K562 (cell line): ENCODE results near the gene SPAG7. TPM values are rescaled to one million over a fixed set of nuclear protein-coding genes. Genes with fewer than 3 reads are reported as not detected.
A peak's percentile ranks its signal among the peaks of the same experiment; 100 is the strongest.

Source experiments
- ATAC-seq: fragments of 200-7000 bp; cut with Tn5 transposase; 3 replicates; pipeline ENCODE4 v1.9.1; 2020; ENCODE audit warnings: moderate library complexity
- BruUV-seq: library from RNA; stranded (reverse); fragments of 400-500 nt; replicated peaks from 2 replicates; lab custom pipeline; 2021; lab: Mats Ljungman, UMichigan
- CTCF ChIA-PET: fragments of 300-600 bp; formaldehyde crosslinking; extraction: SDS; loops from one replicate; lab custom pipeline; 2021; ENCODE audit warnings: low intra/inter-chr PET ratio; lab: Yijun Ruan, JAX
- POLR2A ChIA-PET: fragments of 300-600, 350-650 bp; sonication (Branson Sonifier 250); formaldehyde crosslinking; extraction: SDS; loops from one replicate; lab custom pipeline; 2021; ENCODE audit warnings: antibody characterized with exemption, inconsistent platforms; lab: Yijun Ruan, JAX
- DNase-seq, 4 experiments: peaks; one replicate each; pipeline versions ENCODE4 v3.0.0 to v3.0.0-alpha.2; 2011 to 2018; ENCODE audit warnings: low spot score in 3 of 4, mixed read lengths in 3 of 4; ENCODE audit errors: extremely low read depth in 1 of 4
- FAIRE-seq: peaks from 2 replicates; lab custom pipeline; 2011; peaks lifted over from hg19 to GRCh38; lab: Jason Lieb, UNC
- H2AFZ ChIP-seq: 2 replicates; pipeline ENCODE4 v1.6.0; 2011; ENCODE audit warnings: low read depth, low read length, control low read depth, inconsistent platforms
- H3K27ac ChIP-seq: fragments of 200-600 bp; 3 replicates; pipeline ENCODE4 v1.8.0; 2011; ENCODE audit warnings: low read depth, mild to moderate bottlenecking, control low read depth, inconsistent platforms, low read length, moderate library complexity, mixed read lengths; ENCODE audit errors: extremely low read depth
- H3K27me3 ChIP-seq, 2 experiments: fragments of 300-600 bp in 1 of 2; 2 replicates in 1 of 2; 3 replicates in 1 of 2; pipeline versions ENCODE4 v1.6.0 to v1.8.0; 2011; ENCODE audit warnings: inconsistent platforms in 2 of 2, low read length in 2 of 2, mild to moderate bottlenecking in 1 of 2, mixed read lengths in 1 of 2, moderate library complexity in 1 of 2; ENCODE audit not compliant: control insufficient read depth in 2 of 2, insufficient read depth in 2 of 2
- H3K36me3 ChIP-seq: fragments of 300-600 bp; 3 replicates; pipeline ENCODE4 v1.8.0; 2011; ENCODE audit warnings: mild to moderate bottlenecking, low read length, inconsistent platforms; ENCODE audit not compliant: control insufficient read depth, insufficient read depth
- H3K4me1 ChIP-seq, 2 experiments: fragments of 200-600 bp in 1 of 2; replicated peaks in 1 of 2; 2 replicates in 1 of 2; 3 replicates in 1 of 2; pipeline versions ENCODE4 v1.5.1 to v1.8.0; 2011; ENCODE audit warnings: inconsistent platforms in 2 of 2, low read length in 2 of 2, mild to moderate bottlenecking in 1 of 2, mixed read lengths in 1 of 2, moderate library complexity in 1 of 2; ENCODE audit not compliant: control insufficient read depth in 2 of 2, insufficient read depth in 2 of 2
- H3K4me2 ChIP-seq: 2 replicates; pipeline ENCODE4 v1.6.1; 2011; ENCODE audit warnings: low read length, control low read depth, inconsistent platforms, mixed read lengths; ENCODE audit not compliant: insufficient read depth
- H3K4me3 ChIP-seq: fragments of 200-600 bp; sonication (generic), shearing (Covaris generic); 2 replicates; pipeline ENCODE4 v1.5.1; 2016; ENCODE audit warnings: control low read depth, inconsistent platforms
- H3K79me2 ChIP-seq: fragments of 200-600 bp; 3 replicates; pipeline ENCODE4 v1.8.0; 2011; ENCODE audit warnings: low read length, inconsistent platforms; ENCODE audit not compliant: control insufficient read depth, insufficient read depth
- H3K9ac ChIP-seq, 2 experiments: 2 replicates each; pipeline versions ENCODE4 v1.6.0 to v1.6.1; 2011; ENCODE audit warnings: low read depth in 2 of 2, low read length in 2 of 2, control low read depth in 1 of 2, inconsistent platforms in 1 of 2, mild to moderate bottlenecking in 1 of 2, mixed read lengths in 1 of 2; ENCODE audit not compliant: insufficient read depth in 1 of 2
- H3K9me1 ChIP-seq: one replicate; pipeline ENCODE4 v1.6.0; 2011; ENCODE audit warnings: inconsistent platforms, mild to moderate bottlenecking, low read length, moderate library complexity; ENCODE audit not compliant: control insufficient read depth, insufficient read depth
- H3K9me3 ChIP-seq: replicated peaks from 2 replicates; pipeline ENCODE4 v1.5.1; 2011; ENCODE audit warnings: low read depth, low read length, inconsistent platforms; ENCODE audit not compliant: control insufficient read depth, insufficient read depth
- H4K20me1 ChIP-seq: replicated peaks from 2 replicates; pipeline ENCODE4 v1.6.1; 2011; ENCODE audit warnings: low read length, inconsistent platforms, mixed read lengths; ENCODE audit not compliant: control insufficient read depth, insufficient read depth
- CEBPB ChIP-seq: fragments of 450-650 bp; IDR thresholded peaks from 2 replicates; pipeline ENCODE4 v1.6.1; 2016; ENCODE audit warnings: missing genetic modification characterization, missing compliant biosample characterization
- ELF2 ChIP-seq: fragments of 250-450 bp; sonication (Bioruptor Pico); IDR thresholded peaks from 2 replicates; pipeline ENCODE4 v1.5.0; 2021; ENCODE audit warnings: mild to moderate bottlenecking
- GABPA ChIP-seq: fragments of 200-800 bp; sonication (Bioruptor generic); conservative IDR thresholded peaks from 2 replicates; pipeline ENCODE4 v1.6.1; 2016; ENCODE audit warnings: low read depth, missing genetic modification characterization, missing compliant biosample characterization
- JUND ChIP-seq, 2 experiments: IDR thresholded peaks; 2 replicates in 1 of 2; 3 replicates in 1 of 2; pipeline ENCODE4 v1.6.1; 2011; ENCODE audit warnings: borderline replicate concordance in 2 of 2, low read depth in 2 of 2, low read length in 2 of 2, improper control_type of control experiment in 1 of 2, missing biosample characterization in 1 of 2, missing genetic modification characterization in 1 of 2, missing genetic modification reagents in 1 of 2
- KDM5B ChIP-seq: fragments of 200-600 bp; sonication (generic); IDR thresholded peaks from 2 replicates; pipeline ENCODE4 v1.6.1; 2012; ENCODE audit warnings: low read depth, mild to moderate bottlenecking, moderate library complexity, low read length, control low read depth, inconsistent platforms; ENCODE audit not compliant: insufficient replicate concordance
- KLF13 ChIP-seq: fragments of 450-650 bp; IDR thresholded peaks from 2 replicates; pipeline ENCODE4 v1.6.1; 2016; ENCODE audit warnings: missing genetic modification characterization, low read depth, mild to moderate bottlenecking, missing compliant biosample characterization, moderate library complexity, borderline replicate concordance
- RBM22 ChIP-seq: fragments of 200-400 bp; formaldehyde crosslinking; IDR thresholded peaks from 2 replicates; pipeline ENCODE4 v1.6.1; 2018; ENCODE audit warnings: low read length, low read depth; ENCODE audit not compliant: poor library complexity, severe bottlenecking
- TRIM25 ChIP-seq: fragments of 450-650 bp; IDR thresholded peaks from 2 replicates; pipeline ENCODE4 v1.7.0; 2016; ENCODE audit warnings: borderline replicate concordance
- ZBTB17 ChIP-seq: fragments of 450-650 bp; formaldehyde crosslinking; IDR thresholded peaks from 2 replicates; pipeline ENCODE4 v1.4.0; 2020; ENCODE audit warnings: mild to moderate bottlenecking
- ZFX ChIP-seq: sonication (generic); formaldehyde crosslinking; IDR thresholded peaks from 2 replicates; pipeline ENCODE4 v1.8.0; 2022; ENCODE audit warnings: mild to moderate bottlenecking, missing genetic modification reagents, moderate library complexity
- ZNF134 ChIP-seq: fragments of 250-450 bp; sonication (Bioruptor Pico); conservative IDR thresholded peaks from 2 replicates; pipeline ENCODE4 v1.4.0; 2020
- ZNF77 ChIP-seq: fragments of 250-450 bp; sonication (Bioruptor Pico); IDR thresholded peaks from 2 replicates; pipeline ENCODE4 v1.5.0; 2020
- WGBS: fragments of 100-300 bp; shearing (Covaris generic); methylation state at CpG from one replicate; pipeline ENCODE4 v1.1.6; 2016; ENCODE audit warnings: low coverage, mixed read lengths; ENCODE audit not compliant: insufficient coverage; ENCODE audit errors: missing lambda C conversion rate; 5-methylcytosine and 5-hydroxymethylcytosine counted together
- in situ Hi-C: fragments of 300-500 bp; cut with MboI; formaldehyde crosslinking; loops from 4 replicates; pipeline ENCODE4 v1.15.0; 2018; ENCODE audit warnings: inconsistent platforms, mixed read lengths
- intact Hi-C: fragments of 100-400 bp; cut with micrococcal nuclease; formaldehyde crosslinking; loops from 2 replicates; pipeline ENCODE4 v1.14.2; 2022
- polyA plus RNA-seq, 8 experiments: library from polyadenylated mRNA; depleted of rRNA in 4 of 8; stranded (reverse) in 5 of 8; unstranded in 3 of 8; fragments of >200 nt; fragmentation: Nextera tagmentation in 2 of 8; fragmentation: Illumina TruSeq in 1 of 8; extraction: Ambion mirVana in 2 of 8; extraction: Trizol in 1 of 8; gene quantifications; 2 replicates each; pipeline versions ENCODE4 v1.2.1 to v1.2.3, GENCODE V29; 2011 to 2014; ENCODE audit warnings: inconsistent platforms in 1 of 8, missing spikeins in 1 of 8
- total RNA-seq, 7 experiments: library from RNA; depleted of rRNA in 6 of 7; stranded (reverse); fragments of >200 nt in 6 of 7; fragmentation: Illumina TruSeq in 2 of 7; extraction: Trizol in 2 of 7; gene quantifications; 2 replicates each; pipeline versions ENCODE4 v1.2.1 to v1.2.3, GENCODE V29; 2011 to 2021; ENCODE audit warnings: low replicate concordance in 1 of 7

SPAG7 gene
- total and polyA plus RNA-seq, 9 of the 15 experiments (the other 6 are each of a cell fraction or from before 2014, with no cell fraction given) = 5.6 to 53.5 (median 36.3) TPM

GRCh38 chr17:4920351-4921048, 47.1 kb downstream of the SPAG7 start:
- Histone ChIP-seq H3K27ac (no peak overlapping the region), H3K36me3 (no peaks in the 10 kb centered on the region), H3K79me2 (no peaks in the 10 kb centered on the region), H3K9ac (no peak overlapping the region; a peak in 1 of 4 replicates), H3K27me3 (no peaks in the 10 kb centered on the region), H3K9me3 (no peaks in the 10 kb centered on the region), H3K9me1 (no peaks in the 10 kb centered on the region), H2AFZ (no peak overlapping the region), H4K20me1 (no peaks in the 10 kb centered on the region), H3K4me3 (no peak overlapping the region), H3K4me2 (no peak overlapping the region), H3K4me1 (no peaks in the 10 kb centered on the region; a peak in 1 of 5 replicates)
- FAIRE-seq = no peak
- intact Hi-C loops (no loop called here), in situ Hi-C loops (no loop called here)
- no peak for ATAC-seq
- TF ChIP-seq RBM22 (no peak), CEBPB (tag) (0 out of 2 replicates have a peak, but pooled peaks have one; percentile 23), ZNF134 (CRISPR knock-in tag) (0 out of 2 replicates have a peak, but pooled peaks have one; percentile 34)
- ChIA-PET CTCF (no interaction called here), POLR2A (interaction anchor here (0.6 to 1.5 kb wide), 2 partner anchors 8 to 14 kb away, joined by 4 to 6 read pairs; no protein-coding TSS in a partner anchor)
- no TSS peak for BruUV-seq
- 60% methylated on average over 10 of the region's 10 CpGs for WGBS
- DNase-seq = no peak

GRCh38 chr17:4919511-4920047, 48.0 kb downstream of the SPAG7 start:
- CTCF ChIA-PET = no interaction called here
- in situ Hi-C loops = loop anchor here (10.0 kb wide), 1 partner anchor 145 kb away; no protein-coding TSS in a partner anchor
- BruUV-seq = no TSS peak
- TF ChIP-seq KLF13 (no peak), ZBTB17 (CRISPR knock-in tag) (no peak), ZFX (CRISPR knock-in tag) (no peak), TRIM25 (no peak), KDM5B (no peak), JUND (IDR thresholded peaks at IDR 0.05; ENCODE audit: borderline replicate concordance, low read depth, low read length) (no peak), JUND (tag; IDR thresholded peaks at IDR 0.05; ENCODE audit: borderline replicate concordance, low read depth, low read length) (no peak), ELF2 (no peak), ZNF77 (no peak), GABPA (no peak)

More at GRCh38 chr17:4919511-4920047, 48.0 kb downstream of the SPAG7 start:
- Histone ChIP-seq H3K27ac (no peak overlapping the region), H3K36me3 (no peaks in the 10 kb centered on the region), H3K79me2 (no peaks in the 10 kb centered on the region), H3K4me2 (no peak overlapping the region), H3K4me3 (no peak overlapping the region), H3K27me3 (no peaks in the 10 kb centered on the region), H3K4me1 (no peaks in the 10 kb centered on the region; a peak in 1 of 5 replicates), H3K9me1 (no peaks in the 10 kb centered on the region), H3K9ac (no peak overlapping the region), H2AFZ (0 out of 2 replicates have a peak overlapping the region, but pooled peaks have one; percentile 9), H3K9me3 (no peaks in the 10 kb centered on the region), H4K20me1 (no peaks in the 10 kb centered on the region)
- DNase-seq (no peak), FAIRE-seq (no peak), ATAC-seq (no peak)
- WGBS = 51% methylated on average over 8 of the region's 8 CpGs
- POLR2A ChIA-PET = interaction anchor here (0.6 to 1.5 kb wide), 5 partner anchors 9 to 25 kb away, joined by 3 to 6 read pairs (median 4); partner anchors contain the start of genes RNF167 and SLC25A11
- intact Hi-C loops = no loop called here
